Jurkat, Clone E6-1 (cell line): ENCODE results near the gene MKRN2.
"Not testable (repeated sequence)": the region's sequence is repeated elsewhere in the genome, so short reads cannot be mapped to it uniquely, and the experiment has no call there.

ENCODE experiments used
- DNase-seq: peaks from one replicate; pipeline ENCODE4 v3.0.0-alpha.2; 2011; ENCODE audit warnings: low read depth, low spot score
- H3K4me3 ChIP-seq: 2 replicates; pipeline ENCODE4 v1.5.1; 2011; ENCODE audit warnings: mild to moderate bottlenecking, low read length, control low read depth, moderate library complexity

MKRN2 gene

DNA sequence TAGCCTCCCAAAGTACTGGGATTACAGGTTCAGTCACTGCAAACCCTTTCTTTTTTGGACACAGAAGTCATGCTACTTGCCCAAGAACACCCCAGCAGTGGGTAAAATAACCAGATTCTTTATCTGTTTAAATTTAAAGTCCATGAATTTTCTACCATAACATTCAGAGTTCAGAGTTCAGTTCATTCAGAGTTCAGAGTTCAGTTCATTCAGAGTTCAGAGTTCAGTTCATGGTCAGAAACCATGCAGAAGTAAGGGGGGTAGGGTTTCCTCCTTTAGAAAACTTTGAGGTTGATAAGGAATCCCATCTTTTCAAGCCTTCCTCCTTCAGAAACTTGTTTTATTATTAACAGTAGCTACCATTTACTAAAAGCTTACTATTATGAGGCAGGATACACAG lies 63.8 kb downstream of the MKRN2 start:
- DNase-seq = no peak
- H3K4me3 ChIP-seq = no peak overlapping the region

- no peak overlapping the region for H3K4me3 ChIP-seq
- no peak for DNase-seq
Measured at GRCh38 chr3:12622335-12622734, 65.4 kb downstream of the MKRN2 start.

DNA sequence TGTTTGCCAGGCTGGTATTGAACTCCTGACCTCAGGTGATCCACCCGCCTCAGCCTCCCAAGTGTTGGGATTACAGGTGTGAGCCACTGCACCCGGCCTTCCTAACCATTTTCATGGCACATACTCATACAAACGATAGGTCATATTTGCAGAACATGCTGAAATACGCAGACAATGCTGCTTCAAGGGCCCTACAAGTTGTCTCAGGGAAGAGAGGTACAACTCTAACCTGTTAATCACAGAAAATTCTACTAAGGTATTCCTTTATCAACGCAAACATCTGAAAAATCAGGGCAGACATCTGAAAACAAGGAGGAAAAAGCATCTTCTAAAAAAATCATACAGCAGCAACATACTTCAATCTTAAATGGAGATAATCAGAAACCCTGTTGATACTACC lies 67.2 kb downstream of the MKRN2 start:
- H3K4me3 ChIP-seq = no peak overlapping the region
- no peak for DNase-seq

GRCh38 chr3:12624964-12625363 lies 68.1 kb downstream of the MKRN2 start:
- DNase-seq, H3K4me3 ChIP-seq: not testable (repeated sequence)

- no peak for DNase-seq
- H3K4me3 ChIP-seq = no peak overlapping the region
Measured at GRCh38 chr3:12627370-12627769, 70.5 kb downstream of the MKRN2 start.

DNA sequence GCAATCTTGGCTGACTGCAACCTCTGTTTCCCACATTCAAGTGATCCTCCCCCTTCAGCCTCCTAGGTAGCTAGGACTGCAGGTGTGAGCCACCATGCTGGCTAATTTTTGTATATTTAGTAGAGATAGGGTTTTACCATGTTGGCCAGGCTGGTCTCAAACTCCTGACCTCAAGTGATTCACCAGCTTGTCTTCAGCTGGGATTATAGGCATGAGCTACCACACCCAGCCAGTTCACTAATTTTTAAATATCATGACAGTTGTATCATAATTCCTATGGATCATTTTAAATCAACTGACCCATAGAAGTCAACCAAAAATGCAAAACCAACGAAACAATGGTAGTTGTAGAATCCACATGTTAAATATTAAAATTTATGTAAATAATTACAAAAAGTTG lies 71.9 kb downstream of the MKRN2 start:
- no peak overlapping the region for H3K4me3 ChIP-seq
- DNase-seq = no peak

- no peak overlapping the region for H3K4me3 ChIP-seq
Measured at GRCh38 chr3:12629560-12629959, 72.7 kb downstream of the MKRN2 start.

DNA sequence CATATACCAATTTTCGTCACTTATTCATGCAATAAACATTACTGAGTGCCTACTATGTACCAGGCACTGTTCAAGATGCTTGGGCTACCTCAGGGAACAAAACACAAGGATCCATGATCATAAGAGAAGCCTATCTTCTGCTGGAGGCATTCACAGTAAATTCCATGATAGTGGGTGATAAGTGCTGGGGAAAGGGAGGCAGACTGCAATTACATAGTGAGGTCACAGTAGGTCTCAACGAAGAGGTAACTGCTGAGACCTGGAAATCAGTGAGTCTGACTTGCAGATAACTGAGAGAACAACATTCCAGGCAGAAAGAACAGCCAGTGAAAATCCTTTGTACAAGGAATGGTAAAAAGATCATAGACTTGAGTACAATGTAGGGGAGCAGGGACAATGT lies 73.4 kb downstream of the MKRN2 start:
- no peak overlapping the region for H3K4me3 ChIP-seq
- no peak for DNase-seq

More at GRCh38 chr3:12629560-12629959, 72.7 kb downstream of the MKRN2 start:
- DNase-seq = no peak

DNA sequence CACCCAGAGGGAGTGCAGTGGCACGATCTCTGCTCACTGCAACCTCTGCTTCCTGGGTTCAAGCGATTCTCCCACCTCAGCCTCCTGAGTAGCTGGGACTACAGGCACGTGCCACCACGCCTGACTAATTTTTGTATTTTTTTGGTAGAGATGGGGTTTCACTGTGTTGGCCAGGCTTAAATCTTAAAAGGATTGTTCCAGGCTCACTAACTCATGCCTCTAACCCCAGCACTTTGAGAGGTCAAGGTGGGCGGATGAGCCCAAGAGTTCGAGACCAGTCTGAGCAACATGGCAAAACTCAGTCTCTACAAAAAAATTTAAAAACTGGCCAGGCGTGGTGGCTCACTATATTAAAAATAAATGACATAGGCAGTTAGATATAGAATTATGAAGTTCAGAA lies 74.0 kb downstream of the MKRN2 start:
- H3K4me3 ChIP-seq = not testable (repeated sequence)

DNA sequence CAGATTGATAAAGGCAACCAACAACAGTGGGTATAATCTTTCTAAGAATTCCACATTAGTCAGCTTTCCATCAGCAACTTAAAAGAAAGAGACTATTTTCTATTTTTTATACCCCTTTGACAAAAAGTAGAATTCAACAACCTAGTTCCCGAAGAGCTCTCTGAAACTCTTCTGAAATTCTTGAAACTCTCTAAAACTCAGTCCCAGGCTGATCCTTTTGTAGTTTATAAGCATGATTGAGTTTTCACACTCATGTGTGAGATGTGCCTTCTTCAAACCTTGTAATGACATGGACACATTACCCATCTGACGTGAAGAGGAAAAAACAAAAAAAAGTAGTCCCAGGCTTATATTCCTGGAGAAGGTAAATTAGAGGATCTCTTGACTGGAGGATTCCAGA lies 75.6 kb downstream of the MKRN2 start:
- H3K4me3 ChIP-seq = no peak overlapping the region
- DNase-seq = no peak

More for the DNA sequence above, 74.0 kb downstream of the MKRN2 start:
- not testable (repeated sequence) for DNase-seq

- DNase-seq = no peak
- no peak overlapping the region for H3K4me3 ChIP-seq
Measured at GRCh38 chr3:12633108-12633507, 76.2 kb downstream of the MKRN2 start.
